Measurements from ENCODE around the gene PLEKHG4B. TPM values are rescaled to one million over a fixed set of nuclear protein-coding genes. Genes with fewer than 3 reads are reported as not detected.

Gene PLEKHG4B
- total and polyA plus RNA-seq, 2 of the 8 experiments (the other 6 are each of a cell fraction or from before 2014, with no cell fraction given): 31.1 to 43.6 TPM

DNA sequence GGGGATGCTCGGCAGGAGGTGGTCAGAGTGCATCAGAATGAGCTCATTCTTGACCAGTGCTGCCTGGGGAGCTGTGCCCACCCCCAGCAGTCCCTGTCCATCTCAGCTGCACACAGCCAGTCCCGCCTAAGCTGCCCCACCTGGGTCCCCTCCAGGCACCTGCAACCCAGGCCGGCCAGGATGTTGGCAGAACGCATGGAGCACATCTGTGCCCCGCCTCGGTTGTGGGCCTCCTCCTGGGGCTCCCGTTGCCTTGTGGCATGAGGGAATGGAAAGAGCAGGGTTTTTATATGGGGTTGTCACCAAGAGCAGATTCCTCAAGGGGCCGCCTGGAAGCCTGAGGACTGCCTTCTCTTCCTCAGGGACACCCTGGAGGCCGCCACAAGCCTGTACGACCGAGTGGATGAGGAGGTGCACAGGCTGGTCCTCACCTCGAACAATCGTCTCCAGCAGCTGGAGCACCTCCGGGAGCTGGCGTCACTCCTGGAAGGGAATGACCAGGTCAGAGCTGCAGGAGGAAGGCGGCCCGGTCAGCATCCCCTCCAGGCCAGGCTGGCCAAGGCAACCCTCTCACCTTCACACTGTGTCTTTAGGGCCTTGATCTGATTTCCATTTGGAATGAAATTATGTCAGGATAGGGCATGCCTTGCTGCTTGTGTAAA lies 64.6 kb downstream of the PLEKHG4B start (continued):
- TF ChIP-seq, protein P1, sequence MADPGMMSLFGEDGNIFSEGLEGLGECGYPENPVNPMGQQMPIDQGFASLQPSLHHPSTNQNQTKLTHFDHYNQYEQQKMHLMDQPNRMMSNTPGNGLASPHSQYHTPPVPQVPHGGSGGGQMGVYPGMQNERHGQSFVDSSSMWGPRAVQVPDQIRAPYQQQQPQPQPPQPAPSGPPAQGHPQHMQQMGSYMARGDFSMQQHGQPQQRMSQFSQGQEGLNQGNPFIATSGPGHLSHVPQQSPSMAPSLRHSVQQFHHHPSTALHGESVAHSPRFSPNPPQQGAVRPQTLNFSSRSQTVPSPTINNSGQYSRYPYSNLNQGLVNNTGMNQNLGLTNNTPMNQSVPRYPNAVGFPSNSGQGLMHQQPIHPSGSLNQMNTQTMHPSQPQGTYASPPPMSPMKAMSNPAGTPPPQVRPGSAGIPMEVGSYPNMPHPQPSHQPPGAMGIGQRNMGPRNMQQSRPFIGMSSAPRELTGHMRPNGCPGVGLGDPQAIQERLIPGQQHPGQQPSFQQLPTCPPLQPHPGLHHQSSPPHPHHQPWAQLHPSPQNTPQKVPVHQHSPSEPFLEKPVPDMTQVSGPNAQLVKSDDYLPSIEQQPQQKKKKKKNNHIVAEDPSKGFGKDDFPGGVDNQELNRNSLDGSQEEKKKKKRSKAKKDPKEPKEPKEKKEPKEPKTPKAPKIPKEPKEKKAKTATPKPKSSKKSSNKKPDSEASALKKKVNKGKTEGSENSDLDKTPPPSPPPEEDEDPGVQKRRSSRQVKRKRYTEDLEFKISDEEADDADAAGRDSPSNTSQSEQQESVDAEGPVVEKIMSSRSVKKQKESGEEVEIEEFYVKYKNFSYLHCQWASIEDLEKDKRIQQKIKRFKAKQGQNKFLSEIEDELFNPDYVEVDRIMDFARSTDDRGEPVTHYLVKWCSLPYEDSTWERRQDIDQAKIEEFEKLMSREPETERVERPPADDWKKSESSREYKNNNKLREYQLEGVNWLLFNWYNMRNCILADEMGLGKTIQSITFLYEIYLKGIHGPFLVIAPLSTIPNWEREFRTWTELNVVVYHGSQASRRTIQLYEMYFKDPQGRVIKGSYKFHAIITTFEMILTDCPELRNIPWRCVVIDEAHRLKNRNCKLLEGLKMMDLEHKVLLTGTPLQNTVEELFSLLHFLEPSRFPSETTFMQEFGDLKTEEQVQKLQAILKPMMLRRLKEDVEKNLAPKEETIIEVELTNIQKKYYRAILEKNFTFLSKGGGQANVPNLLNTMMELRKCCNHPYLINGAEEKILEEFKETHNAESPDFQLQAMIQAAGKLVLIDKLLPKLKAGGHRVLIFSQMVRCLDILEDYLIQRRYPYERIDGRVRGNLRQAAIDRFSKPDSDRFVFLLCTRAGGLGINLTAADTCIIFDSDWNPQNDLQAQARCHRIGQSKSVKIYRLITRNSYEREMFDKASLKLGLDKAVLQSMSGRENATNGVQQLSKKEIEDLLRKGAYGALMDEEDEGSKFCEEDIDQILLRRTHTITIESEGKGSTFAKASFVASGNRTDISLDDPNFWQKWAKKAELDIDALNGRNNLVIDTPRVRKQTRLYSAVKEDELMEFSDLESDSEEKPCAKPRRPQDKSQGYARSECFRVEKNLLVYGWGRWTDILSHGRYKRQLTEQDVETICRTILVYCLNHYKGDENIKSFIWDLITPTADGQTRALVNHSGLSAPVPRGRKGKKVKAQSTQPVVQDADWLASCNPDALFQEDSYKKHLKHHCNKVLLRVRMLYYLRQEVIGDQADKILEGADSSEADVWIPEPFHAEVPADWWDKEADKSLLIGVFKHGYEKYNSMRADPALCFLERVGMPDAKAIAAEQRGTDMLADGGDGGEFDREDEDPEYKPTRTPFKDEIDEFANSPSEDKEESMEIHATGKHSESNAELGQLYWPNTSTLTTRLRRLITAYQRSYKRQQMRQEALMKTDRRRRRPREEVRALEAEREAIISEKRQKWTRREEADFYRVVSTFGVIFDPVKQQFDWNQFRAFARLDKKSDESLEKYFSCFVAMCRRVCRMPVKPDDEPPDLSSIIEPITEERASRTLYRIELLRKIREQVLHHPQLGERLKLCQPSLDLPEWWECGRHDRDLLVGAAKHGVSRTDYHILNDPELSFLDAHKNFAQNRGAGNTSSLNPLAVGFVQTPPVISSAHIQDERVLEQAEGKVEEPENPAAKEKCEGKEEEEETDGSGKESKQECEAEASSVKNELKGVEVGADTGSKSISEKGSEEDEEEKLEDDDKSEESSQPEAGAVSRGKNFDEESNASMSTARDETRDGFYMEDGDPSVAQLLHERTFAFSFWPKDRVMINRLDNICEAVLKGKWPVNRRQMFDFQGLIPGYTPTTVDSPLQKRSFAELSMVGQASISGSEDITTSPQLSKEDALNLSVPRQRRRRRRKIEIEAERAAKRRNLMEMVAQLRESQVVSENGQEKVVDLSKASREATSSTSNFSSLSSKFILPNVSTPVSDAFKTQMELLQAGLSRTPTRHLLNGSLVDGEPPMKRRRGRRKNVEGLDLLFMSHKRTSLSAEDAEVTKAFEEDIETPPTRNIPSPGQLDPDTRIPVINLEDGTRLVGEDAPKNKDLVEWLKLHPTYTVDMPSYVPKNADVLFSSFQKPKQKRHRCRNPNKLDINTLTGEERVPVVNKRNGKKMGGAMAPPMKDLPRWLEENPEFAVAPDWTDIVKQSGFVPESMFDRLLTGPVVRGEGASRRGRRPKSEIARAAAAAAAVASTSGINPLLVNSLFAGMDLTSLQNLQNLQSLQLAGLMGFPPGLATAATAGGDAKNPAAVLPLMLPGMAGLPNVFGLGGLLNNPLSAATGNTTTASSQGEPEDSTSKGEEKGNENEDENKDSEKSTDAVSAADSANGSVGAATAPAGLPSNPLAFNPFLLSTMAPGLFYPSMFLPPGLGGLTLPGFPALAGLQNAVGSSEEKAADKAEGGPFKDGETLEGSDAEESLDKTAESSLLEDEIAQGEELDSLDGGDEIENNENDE (IDR thresholded peaks at IDR 0.05; ENCODE audit: insufficient replicate concordance, low read length): no peak
- no peak for TF ChIP-seq SUZ12 (IDR thresholded peaks at IDR 0.05; ENCODE audit: low read length)
